Calu3 (cell line): ENCODE measurements around the gene FAM120B. TPM values are rescaled to one million over a fixed set of nuclear protein-coding genes. Genes with fewer than 3 reads are reported as not detected.
"Not testable (repeated sequence)": the region's sequence is repeated elsewhere in the genome, so short reads cannot be mapped to it uniquely, and the experiment has no call there.

ENCODE experiments used
- BruUV-seq: library from RNA; stranded (reverse); fragments of 400-500 nt; replicated peaks from 2 replicates; lab custom pipeline; 2021; lab: Mats Ljungman, UMichigan
- CTCF ChIA-PET: fragments of 300-600 bp; sonication (Branson Sonifier 250); formaldehyde crosslinking; loops from one replicate; lab custom pipeline; 2022; ENCODE audit warnings: antibody characterized with exemption; lab: Charles Lee
- DNase-seq: peaks from one replicate; pipeline ENCODE4 v3.0.0; 2022
- H3K27ac Mint-ChIP-seq: one replicate; pipeline ENCODE4 v1.8.0; 2022; ENCODE audit warnings: mixed read lengths; ENCODE audit not compliant: unreplicated experiment
- H3K27me3 Mint-ChIP-seq: one replicate; pipeline ENCODE4 v1.8.0; 2022; ENCODE audit warnings: mixed read lengths; ENCODE audit not compliant: unreplicated experiment
- H3K36me3 Mint-ChIP-seq: one replicate; pipeline ENCODE4 v1.8.0; 2022; ENCODE audit warnings: mild to moderate bottlenecking, moderate library complexity, mixed read lengths; ENCODE audit not compliant: insufficient read depth, unreplicated experiment
- H3K4me1 Mint-ChIP-seq: one replicate; pipeline ENCODE4 v1.8.0; 2022; ENCODE audit warnings: mild to moderate bottlenecking, low read depth, mixed read lengths; ENCODE audit not compliant: unreplicated experiment
- H3K4me3 Mint-ChIP-seq: one replicate; pipeline ENCODE4 v1.8.0; 2022; ENCODE audit warnings: mild to moderate bottlenecking, low read depth, moderate library complexity, mixed read lengths; ENCODE audit not compliant: unreplicated experiment
- H3K9me3 Mint-ChIP-seq: one replicate; pipeline ENCODE4 v1.8.0; 2022; ENCODE audit warnings: low read depth, mixed read lengths; ENCODE audit not compliant: unreplicated experiment
- intact Hi-C: fragments of 100-400 bp; cut with micrococcal nuclease; formaldehyde crosslinking; loops from one replicate; pipeline ENCODE4 v1.10.0; 2022; ENCODE audit not compliant: unreplicated experiment
- total RNA-seq: library from RNA; stranded (reverse); gene quantifications from 2 replicates; pipeline ENCODE4 v1.2.3, GENCODE V29; 2022
- TF ChIP-seq, protein P1 (sequence below): fragments of 200-600 bp; IDR thresholded peaks from one replicate; pipeline ENCODE4 v1.8.0; 2022; ENCODE audit warnings: antibody characterized with exemption; ENCODE audit not compliant: unreplicated experiment

FAM120B gene
- total RNA-seq, 1 experiment from 2014 or later = 13.2 TPM

DNA sequence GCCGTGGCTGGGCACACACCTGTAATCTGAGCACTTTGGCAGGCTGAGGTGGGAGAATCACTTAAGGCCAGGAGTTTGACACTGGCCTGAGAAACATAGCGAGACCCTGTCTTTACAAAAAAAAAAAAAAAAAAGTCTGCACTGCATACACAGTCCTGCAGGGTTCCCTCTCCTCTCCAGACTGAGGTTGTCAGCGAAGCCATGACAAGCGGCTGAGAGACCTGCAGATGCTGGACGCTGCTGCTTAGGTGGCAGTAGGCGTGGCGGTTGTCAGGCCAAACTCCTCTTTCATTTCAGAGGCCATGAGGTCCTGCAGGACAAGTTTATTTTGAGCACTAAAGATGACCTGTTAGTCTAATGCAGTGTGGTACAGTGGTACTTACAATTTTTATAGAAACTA lies 86.5 kb downstream of the FAM120B start:
- H3K27ac Mint-ChIP-seq = no peak overlapping the region
- H3K4me3 Mint-ChIP-seq = no peak overlapping the region
- TF ChIP-seq, protein P1, sequence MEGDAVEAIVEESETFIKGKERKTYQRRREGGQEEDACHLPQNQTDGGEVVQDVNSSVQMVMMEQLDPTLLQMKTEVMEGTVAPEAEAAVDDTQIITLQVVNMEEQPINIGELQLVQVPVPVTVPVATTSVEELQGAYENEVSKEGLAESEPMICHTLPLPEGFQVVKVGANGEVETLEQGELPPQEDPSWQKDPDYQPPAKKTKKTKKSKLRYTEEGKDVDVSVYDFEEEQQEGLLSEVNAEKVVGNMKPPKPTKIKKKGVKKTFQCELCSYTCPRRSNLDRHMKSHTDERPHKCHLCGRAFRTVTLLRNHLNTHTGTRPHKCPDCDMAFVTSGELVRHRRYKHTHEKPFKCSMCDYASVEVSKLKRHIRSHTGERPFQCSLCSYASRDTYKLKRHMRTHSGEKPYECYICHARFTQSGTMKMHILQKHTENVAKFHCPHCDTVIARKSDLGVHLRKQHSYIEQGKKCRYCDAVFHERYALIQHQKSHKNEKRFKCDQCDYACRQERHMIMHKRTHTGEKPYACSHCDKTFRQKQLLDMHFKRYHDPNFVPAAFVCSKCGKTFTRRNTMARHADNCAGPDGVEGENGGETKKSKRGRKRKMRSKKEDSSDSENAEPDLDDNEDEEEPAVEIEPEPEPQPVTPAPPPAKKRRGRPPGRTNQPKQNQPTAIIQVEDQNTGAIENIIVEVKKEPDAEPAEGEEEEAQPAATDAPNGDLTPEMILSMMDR = no peak
- H3K9me3 Mint-ChIP-seq = no peaks in the 10 kb centered on the region
- no TSS peak for BruUV-seq
- intact Hi-C loops = no loop called here
- H3K27me3 Mint-ChIP-seq = no peaks in the 10 kb centered on the region
- no peaks in the 10 kb centered on the region for H3K4me1 Mint-ChIP-seq
- no peak for DNase-seq
- peaks cover 11% of the 10 kb centered on the region for H3K36me3 Mint-ChIP-seq
- CTCF ChIA-PET = no interaction called here

GRCh38 chr6:170393807-170394399 lies 87.3 kb downstream of the FAM120B start:
- Mint-ChIP-seq H3K9me3 (no peaks in the 10 kb centered on the region), H3K4me3 (no peak overlapping the region), H3K4me1 (no peaks in the 10 kb centered on the region), H3K27ac (no peak overlapping the region), H3K36me3 (peaks cover 11% of the 10 kb centered on the region), H3K27me3 (no peaks in the 10 kb centered on the region)
- CTCF ChIA-PET = no interaction called here
- no peak for DNase-seq
- BruUV-seq = no TSS peak
- intact Hi-C loops = no loop called here
- TF ChIP-seq, protein P1 = no peak

DNA sequence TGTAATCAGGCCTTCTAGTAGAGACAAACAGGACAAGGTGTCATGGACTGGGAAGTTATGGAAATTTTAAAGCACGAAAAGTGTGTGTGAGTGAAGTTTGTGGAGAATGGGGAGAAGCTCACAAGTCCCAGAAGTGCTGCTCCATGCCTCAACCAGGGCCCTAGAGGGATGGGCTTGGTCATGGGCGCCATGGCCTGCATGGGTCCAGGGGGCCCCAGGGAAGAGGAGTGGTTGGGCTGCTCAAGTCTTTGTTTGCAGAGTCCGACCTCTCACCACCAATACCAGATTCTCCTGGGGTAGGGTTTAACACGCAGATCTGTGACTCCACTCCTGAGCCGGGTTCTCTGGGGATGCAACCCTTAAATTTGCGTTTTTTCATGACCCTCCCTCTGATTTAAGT lies 88.4 kb downstream of the FAM120B start:
- TF ChIP-seq, protein P1 = no peak
- Mint-ChIP-seq H3K4me3 (no peak overlapping the region), H3K27ac (no peak overlapping the region), H3K4me1 (no peaks in the 10 kb centered on the region), H3K27me3 (no peaks in the 10 kb centered on the region), H3K9me3 (no peaks in the 10 kb centered on the region), H3K36me3 (peaks cover 4% of the 10 kb centered on the region)
- CTCF ChIA-PET = no interaction called here
- intact Hi-C loops = no loop called here
- no peak for DNase-seq
- no TSS peak for BruUV-seq

GRCh38 chr6:170398743-170399369 lies 92.3 kb downstream of the FAM120B start:
- H3K9me3 Mint-ChIP-seq, H3K27ac Mint-ChIP-seq, H3K36me3 Mint-ChIP-seq, intact Hi-C loops, CTCF ChIA-PET, DNase-seq, BruUV-seq, H3K27me3 Mint-ChIP-seq, H3K4me3 Mint-ChIP-seq, H3K4me1 Mint-ChIP-seq: not testable (repeated sequence)

- H3K4me3 Mint-ChIP-seq, DNase-seq, BruUV-seq, H3K9me3 Mint-ChIP-seq, CTCF ChIA-PET, H3K4me1 Mint-ChIP-seq, H3K27ac Mint-ChIP-seq, H3K36me3 Mint-ChIP-seq, intact Hi-C loops, H3K27me3 Mint-ChIP-seq: not testable (repeated sequence)
Measured at GRCh38 chr6:170399955-170400558, 93.5 kb downstream of the FAM120B start.
